T-cell (primary cell): ENCODE data around the gene B4GALNT4. TPM values are rescaled to one million over a fixed set of nuclear protein-coding genes. Genes with fewer than 3 reads are reported as not detected.

Source experiments
- ATAC-seq, 4 experiments: fragments of 200-7000 bp in 3 of 4; fragments of 150-1000 bp in 1 of 4; cut with Tn5 transposase; replicated peaks in 1 of 4; 1 replicate in 3 of 4; 2 replicates in 1 of 4; pipeline ENCODE4 v1.10.0; 2021; ENCODE audit warnings: moderate library complexity in 3 of 4, mild to moderate bottlenecking in 2 of 4, moderate number of reproducible peaks in 1 of 4
- CTCF ChIA-PET, 2 donors: fragments of 300-600 bp; sonication (Branson Sonifier 250); formaldehyde crosslinking; loops; one replicate each; lab custom pipeline; 2022; ENCODE audit warnings: antibody characterized with exemption in 2 of 2; lab: Charles Lee
- POLR2A ChIA-PET, 2 donors: fragments of 300-600 bp; sonication (Branson Sonifier 250); formaldehyde crosslinking; loops; one replicate each; lab custom pipeline; 2022; ENCODE audit warnings: antibody characterized with exemption in 2 of 2; lab: Charles Lee
- DNase-seq, 35 experiments: peaks; one replicate each; pipeline versions ENCODE4 v3.0.0 to v3.0.0-alpha.2; 2013 to 2023
- H3K27ac ChIP-seq: one replicate; pipeline ENCODE4 v1.5.1; 2013; ENCODE audit warnings: low read length
- H3K27me3 ChIP-seq, 2 experiments: replicated peaks in 1 of 2; 1 replicate in 1 of 2; 2 replicates in 1 of 2; pipeline versions ENCODE4 v1.6.1 to v1.7.0; 2013; ENCODE audit warnings: low read length in 1 of 2, mixed read lengths in 1 of 2; ENCODE audit not compliant: control insufficient read depth in 2 of 2, insufficient read depth in 2 of 2; ENCODE audit errors: extremely low read depth in 1 of 2
- H3K36me3 ChIP-seq, 2 donors: 1 replicate in 1 of 2; 2 replicates in 1 of 2; pipeline versions ENCODE4 v1.6.1 to v1.7.0; 2013; ENCODE audit warnings: low read length in 1 of 2; ENCODE audit not compliant: control insufficient read depth in 2 of 2, insufficient read depth in 1 of 2; ENCODE audit errors: extremely low read depth in 1 of 2
- H3K4me1 ChIP-seq, 2 experiments: 1 replicate in 1 of 2; 2 replicates in 1 of 2; pipeline versions ENCODE4 v1.6.1 to v1.7.0; 2013; ENCODE audit warnings: low read length in 2 of 2, mixed read lengths in 1 of 2; ENCODE audit not compliant: insufficient read depth in 2 of 2, control insufficient read depth in 1 of 2; ENCODE audit errors: extremely low read depth in 1 of 2
- H3K4me3 ChIP-seq, 2 donors: 1 replicate in 1 of 2; 2 replicates in 1 of 2; pipeline versions ENCODE4 v1.5.1 to v1.7.0; 2013; ENCODE audit warnings: mild to moderate bottlenecking in 2 of 2, low read length in 1 of 2, moderate library complexity in 1 of 2; ENCODE audit not compliant: control insufficient read depth in 1 of 2; ENCODE audit errors: extremely low read depth in 1 of 2
- H3K9me3 ChIP-seq: 2 replicates; pipeline ENCODE4 v1.7.0; 2013
- H3K27ac Mint-ChIP-seq, 2 donors: one replicate each; pipeline ENCODE4 v1.8.0; 2020 to 2021; ENCODE audit warnings: mild to moderate bottlenecking in 2 of 2, mixed read lengths in 2 of 2
- H3K27me3 Mint-ChIP-seq, 2 donors: one replicate each; pipeline ENCODE4 v1.8.0; 2021 to 2022; ENCODE audit warnings: mixed read lengths in 2 of 2
- H3K36me3 Mint-ChIP-seq: one replicate; pipeline ENCODE4 v1.8.0; 2021; ENCODE audit warnings: mixed read lengths
- H3K4me1 Mint-ChIP-seq, 3 donors: one replicate each; pipeline ENCODE4 v1.8.0; 2020 to 2022; ENCODE audit warnings: mixed read lengths in 3 of 3, mild to moderate bottlenecking in 1 of 3
- H3K4me3 Mint-ChIP-seq, 3 donors: one replicate each; pipeline ENCODE4 v1.8.0; 2020 to 2022; ENCODE audit warnings: mild to moderate bottlenecking in 3 of 3, mixed read lengths in 3 of 3, moderate library complexity in 3 of 3
- H3K9me3 Mint-ChIP-seq, 3 donors: one replicate each; pipeline ENCODE4 v1.8.0; 2020 to 2022; ENCODE audit warnings: mixed read lengths in 3 of 3
- WGBS: methylation state at CpG from one replicate; pipeline ENCODE4 v1.1.5; 2013; ENCODE audit warnings: missing lambda C conversion rate; ENCODE audit not compliant: insufficient coverage; 5-methylcytosine and 5-hydroxymethylcytosine counted together
- total RNA-seq, 35 experiments: library from RNA in 6 of 35; stranded (reverse) in 6 of 35; fragments of 120-200 nt in 1 of 35; gene quantifications; one replicate each; pipeline versions ENCODE4 v1.2.1 to v1.2.4 and lab custom pipeline; 2013 to 2026

Gene B4GALNT4
- total RNA-seq, 5 donors from 2014 or later (not counting 1 experiment from before 2014, with no cell fraction given): 1.7 to 5.6 (median 2.8) TPM

GRCh38 chr11:403761-404431 lies 34.6 kb downstream of the B4GALNT4 start:
- H3K4me1 Mint-ChIP-seq: peaks cover 7 to 16% (median 10%) of the 10 kb centered on the region in 3 donors
- Histone ChIP-seq H3K36me3 (peaks cover 0 to 19% of the 10 kb centered on the region in 2 donors), H3K27ac (no peak overlapping the region), H3K9me3 (no peaks in the 10 kb centered on the region), H3K4me1 (peaks cover 5 to 40% of the 10 kb centered on the region in 2 experiments), H3K27me3 (peaks cover 0 to 25% of the 10 kb centered on the region in 2 experiments), H3K4me3 (no peak overlapping the region)
- DNase-seq (no peak), ATAC-seq (no peak)
- 93% methylated on average over 26 of the region's 27 CpGs for whole genome bisulfite sequencing
- CTCF ChIA-PET: interaction anchor here in 1 of 2 donors (0.6 kb wide), 1 partner anchor 41 kb away, joined by 3 read pairs; no protein-coding TSS in a partner anchor
- no peak overlapping the region for H3K4me3 Mint-ChIP-seq
- H3K36me3 Mint-ChIP-seq: no peaks in the 10 kb centered on the region
- peaks cover 0 to 6% of the 10 kb centered on the region in 2 donors for H3K27me3 Mint-ChIP-seq
- no peaks in the 10 kb centered on the region for H3K9me3 Mint-ChIP-seq
- POLR2A ChIA-PET: interaction anchor here in 1 of 2 donors (0.6 kb wide), 1 partner anchor 66 kb away, joined by 4 read pairs; no protein-coding TSS in a partner anchor
- H3K27ac Mint-ChIP-seq: peak overlapping the region in 1 of 2 donors; percentile 34

- peak overlapping the region in 1 of 2 donors; percentile 75 for H3K27ac Mint-ChIP-seq
- ATAC-seq: no peak
These were observed 35.4 kb downstream of the B4GALNT4 start for GRCh38 chr11:404551-405264.

GRCh38 chr11:405323-405953 lies 36.1 kb downstream of the B4GALNT4 start:
- ChIA-PET POLR2A (interaction anchor here (0.6 to 0.7 kb wide), 2 partner anchors 142 to 320 kb away, joined by 3 to 9 read pairs; no protein-coding TSS in a partner anchor), CTCF (no interaction called here)
- ATAC-seq (no peak), DNase-seq (no peak)
- Histone ChIP-seq H3K9me3 (no peaks in the 10 kb centered on the region), H3K4me3 (no peak overlapping the region), H3K4me1 (peaks cover 5 to 51% of the 10 kb centered on the region in 2 experiments), H3K27me3 (peaks cover 0 to 15% of the 10 kb centered on the region in 2 experiments), H3K27ac (no peak overlapping the region), H3K36me3 (peaks cover 14 to 22% of the 10 kb centered on the region in 2 donors)
- Mint-ChIP-seq H3K27me3 (no peaks in the 10 kb centered on the region), H3K4me1 (peaks cover 11 to 19% (median 12%) of the 10 kb centered on the region in 3 donors), H3K9me3 (no peaks in the 10 kb centered on the region), H3K27ac (peak overlapping the region; percentile 75 to 78), H3K4me3 (peak overlapping the region; percentile 25 to 50 (median 48)), H3K36me3 (no peaks in the 10 kb centered on the region)
- WGBS: 90% methylated on average over 17 of the region's 17 CpGs

More at GRCh38 chr11:404551-405264, 35.4 kb downstream of the B4GALNT4 start:
- no peak overlapping the region for H3K27ac ChIP-seq
- H3K4me1 ChIP-seq: peaks cover 5 to 45% of the 10 kb centered on the region in 2 experiments
- ChIA-PET POLR2A (no interaction called here), CTCF (no interaction called here)
- peak overlapping the region in 1 of 3 donors; percentile 48 for H3K4me3 Mint-ChIP-seq
- no peaks in the 10 kb centered on the region for H3K9me3 Mint-ChIP-seq
- WGBS: 90% methylated on average over 12 of the region's 14 CpGs
- peaks cover 12 to 17% (median 13%) of the 10 kb centered on the region in 3 donors for H3K4me1 Mint-ChIP-seq
- H3K36me3 Mint-ChIP-seq: no peaks in the 10 kb centered on the region
- H3K4me3 ChIP-seq: no peak overlapping the region
- no peak for DNase-seq
- peaks cover 0 to 21% of the 10 kb centered on the region in 2 experiments for H3K27me3 ChIP-seq
- no peaks in the 10 kb centered on the region for H3K9me3 ChIP-seq
- H3K27me3 Mint-ChIP-seq: peaks cover 0 to 2% of the 10 kb centered on the region in 2 donors
- peaks cover 8 to 21% of the 10 kb centered on the region in 2 donors for H3K36me3 ChIP-seq

GRCh38 chr11:405954-406795 lies 36.9 kb downstream of the B4GALNT4 start:
- Histone ChIP-seq H3K4me1 (peaks cover 5 to 51% of the 10 kb centered on the region in 2 experiments), H3K27me3 (peaks cover 0 to 15% of the 10 kb centered on the region in 2 experiments), H3K4me3 (peak overlapping the region in 1 of 2 donors; percentile 34), H3K9me3 (no peaks in the 10 kb centered on the region), H3K36me3 (peaks cover 14 to 22% of the 10 kb centered on the region in 2 donors), H3K27ac (peak overlapping the region; percentile 69)
- Mint-ChIP-seq H3K9me3 (no peaks in the 10 kb centered on the region), H3K36me3 (no peaks in the 10 kb centered on the region), H3K4me3 (peak overlapping the region; percentile 25 to 50 (median 48)), H3K27ac (peak overlapping the region in 1 of 2 donors; percentile 23), H3K4me1 (peaks cover 11 to 19% (median 12%) of the 10 kb centered on the region in 3 donors), H3K27me3 (no peaks in the 10 kb centered on the region)
- WGBS: 64% methylated on average over 39 of the region's 47 CpGs
- DNase-seq: peak in 1 of 35 experiments; percentile 23
- ATAC-seq: no peak
- ChIA-PET POLR2A (interaction anchor here (0.6 to 1.5 kb wide), 4 partner anchors 9 to 320 kb away, joined by 3 to 11 read pairs (median 6); partner anchors contain the start of gene PTDSS2 (in 1 of the 2)), CTCF (interaction anchor here in 1 of 2 donors (0.6 to 1.8 kb wide), 7 partner anchors 9 to 158 kb away, joined by 3 to 38 read pairs (median 5); partner anchors contain the start of genes PTDSS2 and SIGIRR)

GRCh38 chr11:406796-407650 lies 37.7 kb downstream of the B4GALNT4 start:
- peaks cover 14 to 22% of the 10 kb centered on the region in 2 donors for H3K36me3 ChIP-seq
- DNase-seq (peak; percentile 81 to 96 (median 92)), ATAC-seq (peak; percentile 84 to 88 (median 86))
- H3K27me3 ChIP-seq: peaks cover 0 to 15% of the 10 kb centered on the region in 2 experiments
- POLR2A ChIA-PET: interaction anchor here (0.5 to 1.5 kb wide), 8 partner anchors 10 to 289 kb away, joined by 3 to 11 read pairs (median 4); partner anchors contain the start of genes BET1L (in 2 of the 2), RIC8A (in 2 of the 2), PTDSS2 (in 1 of the 2) and RNH1 (in 1 of the 2)
- Mint-ChIP-seq H3K9me3 (no peaks in the 10 kb centered on the region), H3K27ac (peak overlapping the region; percentile 69 to 84), H3K4me1 (peaks cover 11 to 19% (median 12%) of the 10 kb centered on the region in 3 donors), H3K4me3 (peak overlapping the region; percentile 34 to 41 (median 41)), H3K27me3 (no peaks in the 10 kb centered on the region), H3K36me3 (no peaks in the 10 kb centered on the region)
- 3% methylated on average over 63 of the region's 91 CpGs for WGBS
- H3K9me3 ChIP-seq: no peaks in the 10 kb centered on the region
- CTCF ChIA-PET: interaction anchor here (0.6 to 1.8 kb wide), 12 partner anchors 8 to 200 kb away, joined by 3 to 38 read pairs (median 3); partner anchors contain the start of genes BET1L (in 1 of the 2), PSMD13 (in 1 of the 2), PTDSS2 (in 1 of the 2) and RIC8A (in 1 of the 2)
- peak overlapping the region; percentile 69 for H3K27ac ChIP-seq
- peak overlapping the region in 1 of 2 donors; percentile 34 for H3K4me3 ChIP-seq
- H3K4me1 ChIP-seq: peaks cover 5 to 55% of the 10 kb centered on the region in 2 experiments
